Activated naive CD4-positive, alpha-beta T cell treated with anti-CD3 and anti-CD28 coated beads, Interleukin-2, amount 10 ng/mL, durations not matched to agents 7 days and 5 days (primary cell): ENCODE results near the gene ITGA1.
"Not testable (repeated sequence)": the region's sequence is repeated elsewhere in the genome, so short reads cannot be mapped to it uniquely, and the experiment has no call there.

ENCODE experiments used
- CTCF ChIA-PET: fragments of 350-600 bp; sonication (Branson Sonifier 250); formaldehyde crosslinking; loops from one replicate; lab custom pipeline; 2021; ENCODE audit warnings: antibody characterized with exemption; lab: Charles Lee
- DNase-seq: peaks from one replicate; pipeline ENCODE4 v3.0.0-alpha.2; 2020
- H3K27ac Mint-ChIP-seq: one replicate; pipeline ENCODE4 v1.8.0; 2021; ENCODE audit warnings: mild to moderate bottlenecking, moderate library complexity, mixed read lengths
- H3K27me3 Mint-ChIP-seq: one replicate; pipeline ENCODE4 v1.8.0; 2021; ENCODE audit warnings: mild to moderate bottlenecking, mixed read lengths
- H3K36me3 Mint-ChIP-seq: one replicate; pipeline ENCODE4 v1.8.0; 2021; ENCODE audit warnings: mixed read lengths
- H3K4me1 Mint-ChIP-seq: one replicate; pipeline ENCODE4 v1.8.0; 2021; ENCODE audit warnings: mixed read lengths
- H3K4me3 Mint-ChIP-seq: one replicate; pipeline ENCODE4 v1.8.0; 2021; ENCODE audit warnings: mild to moderate bottlenecking, moderate library complexity, mixed read lengths
- H3K9me3 Mint-ChIP-seq: one replicate; pipeline ENCODE4 v1.8.0; 2021; ENCODE audit warnings: mixed read lengths

Gene ITGA1

DNA sequence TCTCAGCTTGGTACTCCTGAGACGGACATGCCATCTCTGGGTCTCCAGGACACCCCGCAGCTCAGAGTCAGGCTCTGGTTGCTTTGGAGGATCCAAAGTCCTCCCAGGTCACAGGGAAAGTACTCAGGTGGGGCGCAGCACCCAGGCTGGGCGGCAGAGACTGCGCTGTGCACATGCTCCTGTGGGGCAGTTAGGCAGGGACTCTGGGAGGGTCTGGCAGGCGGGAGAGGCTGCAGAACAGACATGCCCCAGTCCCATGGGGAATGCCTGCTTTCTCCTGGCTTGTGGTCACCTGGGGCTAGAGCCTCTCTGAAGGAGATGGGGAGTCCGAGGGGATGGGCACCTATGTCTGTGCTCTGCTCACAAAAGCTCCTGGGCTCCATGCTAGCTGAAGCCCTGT, 156.1 kb downstream of the ITGA1 start:
- H3K36me3 Mint-ChIP-seq: no peaks in the 10 kb centered on the region
- no peaks in the 10 kb centered on the region for H3K9me3 Mint-ChIP-seq
- peaks cover 9% of the 10 kb centered on the region for H3K27me3 Mint-ChIP-seq
- no peak overlapping the region for H3K27ac Mint-ChIP-seq
- no peak overlapping the region for H3K4me3 Mint-ChIP-seq
- no peak for DNase-seq
- H3K4me1 Mint-ChIP-seq: peaks cover 22% of the 10 kb centered on the region
- CTCF ChIA-PET: interaction anchor here (0.6 to 8.8 kb wide), 6 partner anchors 14 to 172 kb away, joined by 3 to 178 read pairs (median 5); no protein-coding TSS in a partner anchor

- CTCF ChIA-PET: interaction anchor here (0.6 to 8.8 kb wide), 5 partner anchors 45 to 171 kb away, joined by 3 to 178 read pairs (median 3); no protein-coding TSS in a partner anchor
- Mint-ChIP-seq H3K27me3 (peaks cover 7% of the 10 kb centered on the region), H3K9me3 (no peaks in the 10 kb centered on the region), H3K36me3 (no peaks in the 10 kb centered on the region), H3K4me1 (peaks cover 24% of the 10 kb centered on the region), H3K4me3 (peak overlapping the region; percentile 62), H3K27ac (peak overlapping the region; percentile 9)
- DNase-seq: no peak
Measured at GRCh38 chr5:52945040-52945439, 157.3 kb downstream of the ITGA1 start.

- H3K27me3 Mint-ChIP-seq: peaks cover 7% of the 10 kb centered on the region
- CTCF ChIA-PET: interaction anchor here (0.8 to 8.8 kb wide), 6 partner anchors 91 to 253 kb away, joined by 3 to 178 read pairs (median 12); no protein-coding TSS in a partner anchor
- no peak for DNase-seq
- no peaks in the 10 kb centered on the region for H3K9me3 Mint-ChIP-seq
- H3K4me3 Mint-ChIP-seq: no peak overlapping the region
- no peak overlapping the region for H3K27ac Mint-ChIP-seq
- H3K4me1 Mint-ChIP-seq: peaks cover 24% of the 10 kb centered on the region
- H3K36me3 Mint-ChIP-seq: no peaks in the 10 kb centered on the region
Measured at GRCh38 chr5:52947208-52947607, 159.5 kb downstream of the ITGA1 start.

DNA sequence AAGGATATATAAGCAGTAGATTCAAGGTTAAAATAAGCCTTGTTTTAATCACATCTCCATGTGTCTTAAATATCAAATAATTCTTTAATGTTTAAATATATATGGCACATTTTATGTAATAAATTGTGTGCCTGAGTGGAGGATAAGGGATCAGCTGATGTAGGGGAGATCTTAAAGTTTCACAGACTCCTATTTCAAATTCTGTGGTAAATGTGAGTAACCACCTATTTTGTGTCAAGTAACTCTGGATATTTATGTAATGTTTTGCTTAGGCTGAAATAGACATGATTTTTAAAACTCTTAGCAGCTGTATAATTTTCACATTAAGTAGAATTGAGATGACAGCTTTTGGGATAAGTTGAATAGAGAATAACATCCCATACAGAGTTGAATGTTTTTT, 160.1 kb downstream of the ITGA1 start:
- H3K4me1 Mint-ChIP-seq: peaks cover 24% of the 10 kb centered on the region
- CTCF ChIA-PET: interaction anchor here (0.6 to 8.8 kb wide), 27 partner anchors 9 to 1287 kb away, joined by 3 to 178 read pairs (median 7); partner anchors contain the start of genes ITGA2 and MOCS2
- H3K36me3 Mint-ChIP-seq: no peaks in the 10 kb centered on the region
- no peaks in the 10 kb centered on the region for H3K9me3 Mint-ChIP-seq
- DNase-seq: no peak
- H3K4me3 Mint-ChIP-seq: no peak overlapping the region
- no peak overlapping the region for H3K27ac Mint-ChIP-seq
- peaks cover 7% of the 10 kb centered on the region for H3K27me3 Mint-ChIP-seq

DNA sequence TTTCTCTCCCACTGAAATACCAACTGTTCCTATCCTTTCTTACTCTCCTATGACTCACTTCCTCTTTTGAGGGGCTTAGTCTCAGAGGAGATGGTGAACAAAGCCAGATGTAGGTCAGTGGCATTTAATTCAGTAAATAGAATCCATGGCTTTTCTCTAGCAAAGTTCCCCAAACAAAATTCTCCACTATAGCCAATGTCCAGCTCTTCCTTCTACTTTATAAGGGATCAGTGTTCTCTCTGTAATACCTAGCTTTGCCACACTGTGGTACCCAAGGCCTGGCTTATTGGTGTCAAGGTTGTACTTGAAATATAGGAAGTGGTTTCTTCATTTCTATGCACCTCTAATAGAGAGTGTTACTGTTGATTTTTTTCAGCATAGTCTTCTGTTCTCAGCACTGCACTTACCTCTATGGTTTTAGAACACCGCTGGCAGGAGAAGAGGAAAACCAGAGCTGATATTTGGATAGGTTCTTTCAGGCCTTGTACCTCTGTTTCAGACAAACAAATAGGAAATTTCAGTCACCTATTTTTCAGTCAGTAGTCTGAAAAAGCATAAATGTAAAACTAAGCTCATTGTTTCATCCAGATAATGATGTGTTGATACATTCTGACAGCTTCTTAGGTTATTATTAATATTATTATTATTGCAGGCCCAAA, 160.8 kb downstream of the ITGA1 start:
- H3K27me3 Mint-ChIP-seq: peaks cover 7% of the 10 kb centered on the region
- no peak overlapping the region for H3K27ac Mint-ChIP-seq
- H3K4me3 Mint-ChIP-seq: no peak overlapping the region
- H3K36me3 Mint-ChIP-seq: no peaks in the 10 kb centered on the region
- peak; percentile 81 for DNase-seq
- no peaks in the 10 kb centered on the region for H3K9me3 Mint-ChIP-seq
- CTCF ChIA-PET: interaction anchor here (0.6 to 8.8 kb wide), 38 partner anchors 8 to 1305 kb away, joined by 3 to 178 read pairs (median 6); partner anchors contain the start of genes ITGA2 and MOCS2
- H3K4me1 Mint-ChIP-seq: peaks cover 24% of the 10 kb centered on the region

- H3K9me3 Mint-ChIP-seq: no peaks in the 10 kb centered on the region
- H3K36me3 Mint-ChIP-seq: no peaks in the 10 kb centered on the region
- DNase-seq: no peak
- no peak overlapping the region for H3K27ac Mint-ChIP-seq
- no peak overlapping the region for H3K4me3 Mint-ChIP-seq
- H3K27me3 Mint-ChIP-seq: peaks cover 4% of the 10 kb centered on the region
- peaks cover 12% of the 10 kb centered on the region for H3K4me1 Mint-ChIP-seq
- CTCF ChIA-PET: interaction anchor here (1.4 to 8.8 kb wide), 6 partner anchors 13 to 148 kb away, joined by 5 to 178 read pairs (median 32); partner anchors contain the start of gene ITGA2
Measured at GRCh38 chr5:52950686-52951085, 163.0 kb downstream of the ITGA1 start.

DNA sequence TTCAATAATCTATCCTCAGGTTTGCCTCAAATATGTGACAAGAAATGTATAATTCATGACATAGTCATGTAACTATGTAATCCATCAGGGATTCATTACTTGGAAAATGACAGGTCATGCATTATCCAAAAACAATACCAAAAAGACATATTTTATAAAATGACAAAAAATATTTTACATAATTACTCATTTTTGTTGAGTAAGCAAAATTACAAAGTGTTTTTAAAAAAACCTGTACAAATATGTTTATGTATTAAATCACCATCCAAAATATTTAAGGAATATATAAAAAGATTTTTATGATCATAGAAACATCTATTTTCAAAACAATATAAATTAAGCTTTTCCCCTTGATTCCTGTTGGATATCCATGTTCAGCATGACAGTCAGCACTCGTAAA, 164.8 kb downstream of the ITGA1 start:
- peaks cover 10% of the 10 kb centered on the region for H3K27me3 Mint-ChIP-seq
- no peak for DNase-seq
- H3K27ac Mint-ChIP-seq: no peak overlapping the region
- H3K9me3 Mint-ChIP-seq: no peaks in the 10 kb centered on the region
- CTCF ChIA-PET: interaction anchor here (1.0 to 2.2 kb wide), 2 partner anchors 145 to 163 kb away, joined by 3 to 5 read pairs; no protein-coding TSS in a partner anchor
- no peak overlapping the region for H3K4me3 Mint-ChIP-seq
- H3K4me1 Mint-ChIP-seq: peaks cover 7% of the 10 kb centered on the region
- no peaks in the 10 kb centered on the region for H3K36me3 Mint-ChIP-seq

DNA sequence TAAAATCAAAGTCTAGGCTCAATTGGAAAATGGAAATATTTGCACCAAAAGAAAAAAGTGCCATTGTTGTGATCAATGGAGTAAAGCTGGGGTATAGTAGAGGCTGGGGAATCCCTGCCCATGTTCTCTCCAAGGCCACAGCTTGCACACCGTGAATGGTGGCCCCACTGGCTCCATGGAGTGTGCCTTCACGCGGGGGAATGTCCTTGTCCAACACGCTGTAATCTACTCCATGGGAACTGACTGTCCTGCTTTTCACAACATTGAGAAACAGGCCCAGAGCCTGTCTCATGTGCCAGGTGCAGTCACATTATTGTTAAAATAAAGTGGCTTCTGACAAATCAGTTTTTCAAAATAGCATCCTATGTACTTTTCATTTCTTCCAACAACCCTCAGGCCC, 168.3 kb downstream of the ITGA1 start:
- H3K36me3 Mint-ChIP-seq: no peaks in the 10 kb centered on the region

GRCh38 chr5:52956915-52957747, 169.4 kb downstream of the ITGA1 start:
- no peak overlapping the region for H3K27ac Mint-ChIP-seq

More for the DNA sequence above, 168.3 kb downstream of the ITGA1 start:
- Mint-ChIP-seq H3K27me3 (peaks cover 16% of the 10 kb centered on the region), H3K4me1 (no peaks in the 10 kb centered on the region), H3K9me3 (no peaks in the 10 kb centered on the region), H3K27ac (no peak overlapping the region), H3K4me3 (no peak overlapping the region)
- CTCF ChIA-PET: interaction anchor here (1.1 kb wide), 2 partner anchors 80 to 154 kb away, joined by 3 to 4 read pairs; no protein-coding TSS in a partner anchor
- DNase-seq: no peak

GRCh38 chr5:52961274-52961681, 173.6 kb downstream of the ITGA1 start:
- peaks cover 3% of the 10 kb centered on the region for H3K9me3 Mint-ChIP-seq
- DNase-seq: no peak
- peaks cover 20% of the 10 kb centered on the region for H3K27me3 Mint-ChIP-seq
- no peak overlapping the region for H3K27ac Mint-ChIP-seq
- H3K36me3 Mint-ChIP-seq: no peaks in the 10 kb centered on the region
- CTCF ChIA-PET: no interaction called here
- no peak overlapping the region for H3K4me3 Mint-ChIP-seq
- no peaks in the 10 kb centered on the region for H3K4me1 Mint-ChIP-seq

More at GRCh38 chr5:52956915-52957747, 169.4 kb downstream of the ITGA1 start:
- CTCF ChIA-PET: interaction anchor here (1.1 kb wide), 2 partner anchors 9 to 153 kb away, joined by 3 read pairs; no protein-coding TSS in a partner anchor
- DNase-seq: no peak
- no peaks in the 10 kb centered on the region for H3K36me3 Mint-ChIP-seq
- H3K4me1 Mint-ChIP-seq: no peaks in the 10 kb centered on the region
- peaks cover 23% of the 10 kb centered on the region for H3K27me3 Mint-ChIP-seq
- H3K9me3 Mint-ChIP-seq: no peaks in the 10 kb centered on the region
- no peak overlapping the region for H3K4me3 Mint-ChIP-seq

- Mint-ChIP-seq H3K27ac (no peak overlapping the region), H3K4me3 (no peak overlapping the region), H3K4me1 (no peaks in the 10 kb centered on the region), H3K27me3 (peaks cover 34% of the 10 kb centered on the region), H3K9me3 (peaks cover 10% of the 10 kb centered on the region), H3K36me3 (no peaks in the 10 kb centered on the region)
- no peak for DNase-seq
- CTCF ChIA-PET: interaction anchor here (3.9 kb wide), 1 partner anchor 15 kb away, joined by 15 read pairs; no protein-coding TSS in a partner anchor
Measured at GRCh38 chr5:52963636-52964035, 175.9 kb downstream of the ITGA1 start.

DNA sequence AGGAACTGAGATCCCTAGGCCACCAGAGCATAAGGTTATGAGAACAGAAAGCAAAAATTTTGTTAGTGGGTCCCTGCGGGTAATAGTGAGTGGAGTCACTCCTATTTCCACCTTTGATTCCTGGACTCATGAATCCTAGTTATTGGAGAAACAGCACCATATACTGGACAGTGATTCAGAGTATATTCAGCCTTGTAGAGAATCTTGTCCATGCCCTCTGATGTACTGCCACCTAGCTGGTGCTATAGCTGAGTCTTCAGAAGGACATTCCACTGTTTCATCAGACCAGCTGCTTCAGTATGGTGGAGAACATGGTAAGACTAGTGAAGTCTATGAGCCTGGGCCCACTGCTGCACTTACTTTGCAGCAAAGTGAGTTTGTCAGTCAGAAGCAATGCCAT, 176.4 kb downstream of the ITGA1 start:
- Mint-ChIP-seq H3K4me3 (no peak overlapping the region), H3K9me3 (peaks cover 15% of the 10 kb centered on the region), H3K36me3 (no peaks in the 10 kb centered on the region), H3K4me1 (no peaks in the 10 kb centered on the region), H3K27ac (no peak overlapping the region), H3K27me3 (peaks cover 34% of the 10 kb centered on the region)
- CTCF ChIA-PET: interaction anchor here (3.9 kb wide), 1 partner anchor 15 kb away, joined by 15 read pairs; no protein-coding TSS in a partner anchor
- no peak for DNase-seq

DNA sequence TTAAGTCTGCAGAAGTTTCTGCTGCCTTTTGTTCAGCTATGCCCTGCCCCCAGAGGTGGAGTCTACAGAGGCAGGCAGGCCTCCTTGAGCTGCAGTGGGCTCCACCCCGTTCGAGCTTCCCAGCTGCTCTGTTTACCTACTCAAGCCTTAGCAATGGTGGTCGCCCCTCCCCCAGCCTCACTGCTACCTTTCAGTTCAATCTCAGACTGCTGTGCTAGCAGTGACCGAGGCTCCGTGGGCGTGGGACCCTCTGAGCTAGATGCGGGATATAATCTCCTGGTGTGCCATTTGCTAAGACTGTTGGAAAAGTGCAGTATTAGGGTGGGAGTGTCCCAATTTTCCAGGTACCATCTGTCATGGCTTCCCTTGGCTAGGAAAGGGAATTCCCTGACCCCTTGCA, 188.4 kb downstream of the ITGA1 start:
- H3K4me1 Mint-ChIP-seq, H3K4me3 Mint-ChIP-seq, H3K27ac Mint-ChIP-seq, CTCF ChIA-PET, H3K36me3 Mint-ChIP-seq, DNase-seq: not testable (repeated sequence)
- H3K27me3 Mint-ChIP-seq: peaks cover 37% of the 10 kb centered on the region
- H3K9me3 Mint-ChIP-seq: peaks cover 14% of the 10 kb centered on the region
